Stimulated activated CD4-positive, alpha-beta T cell treated with anti-CD3 and anti-CD28 coated beads, Interleukin-15, amount 100 ng/mL, for 1 hour (primary cell): ENCODE results near the gene PI4KA.
"Not testable (repeated sequence)": the region's sequence is repeated elsewhere in the genome, so short reads cannot be mapped to it uniquely, and the experiment has no call there.

Experiments used
- DNase-seq, 2 donors: peaks; one replicate each; pipeline ENCODE4 v3.0.0-alpha.2; 2020; ENCODE audit warnings: low read depth in 1 of 2, low spot score in 1 of 2

Gene PI4KA

DNA sequence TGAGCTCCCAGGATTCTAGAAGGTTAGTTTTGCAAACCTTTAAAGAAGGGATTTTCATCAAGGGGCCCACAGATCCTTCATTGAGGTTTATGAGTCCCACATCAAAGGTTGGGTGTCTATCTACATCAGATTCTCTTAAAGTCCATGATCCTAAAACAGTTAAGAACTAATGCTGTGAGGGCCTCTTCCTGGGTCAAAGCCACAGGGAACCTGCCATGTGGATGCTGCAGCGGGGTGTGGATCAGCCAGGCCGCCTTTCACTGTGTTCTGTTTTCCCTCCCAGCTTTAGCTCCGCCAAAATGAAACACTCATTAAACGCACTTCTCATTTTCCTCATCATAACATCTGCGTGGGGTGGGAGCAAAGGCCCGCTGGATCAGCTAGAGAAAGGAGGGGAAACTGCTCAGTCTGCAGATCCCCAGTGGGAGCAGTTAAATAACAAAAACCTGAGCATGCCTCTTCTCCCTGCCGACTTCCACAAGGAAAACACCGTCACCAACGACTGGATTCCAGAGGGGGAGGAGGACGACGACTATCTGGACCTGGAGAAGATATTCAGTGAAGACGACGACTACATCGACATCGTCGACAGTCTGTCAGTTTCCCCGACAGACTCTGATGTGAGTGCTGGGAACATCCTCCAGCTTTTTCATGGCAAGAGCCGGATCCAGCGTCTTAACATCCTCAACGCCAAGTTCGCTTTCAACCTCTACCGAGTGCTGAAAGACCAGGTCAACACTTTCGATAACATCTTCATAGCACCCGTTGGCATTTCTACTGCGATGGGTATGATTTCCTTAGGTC is 79.4 kb downstream of the PI4KA start:
- DNase-seq = no peak

DNA sequence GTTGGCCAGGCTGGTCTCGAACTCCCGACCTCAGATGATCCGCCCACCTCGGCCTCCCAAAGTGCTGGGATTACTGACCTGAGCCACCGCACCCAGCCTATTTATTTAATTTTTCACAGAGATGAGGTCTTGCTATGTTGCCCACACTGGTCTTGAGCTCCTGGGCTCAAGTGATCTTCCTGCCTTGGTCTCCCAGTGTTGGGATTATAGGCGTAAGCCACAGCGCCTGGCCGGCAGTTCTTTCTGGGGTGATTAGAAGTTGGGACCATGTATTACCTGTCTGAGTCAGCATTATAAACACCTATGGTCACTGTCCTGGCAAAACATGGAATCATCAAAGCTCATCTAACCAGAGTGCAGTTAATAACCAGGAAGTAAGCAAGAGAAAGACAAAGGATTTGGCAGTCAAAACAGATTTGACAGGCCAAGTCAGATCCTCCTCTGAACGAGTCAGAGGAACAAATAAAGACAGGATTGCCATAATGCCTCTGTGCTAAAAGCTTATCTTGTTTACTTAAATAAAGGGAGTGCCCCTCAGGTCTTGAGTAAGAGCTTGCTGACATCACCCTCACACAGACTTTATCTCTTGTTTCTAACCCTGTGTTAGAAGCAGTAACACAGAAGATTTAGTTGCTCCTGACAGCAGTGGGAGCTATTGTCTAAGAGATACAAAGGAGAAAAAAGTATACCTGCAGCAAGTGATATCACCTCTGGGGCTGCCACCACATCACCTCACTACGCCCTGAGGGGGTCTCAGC is 81.0 kb downstream of the PI4KA start:
- no peak for DNase-seq

DNA sequence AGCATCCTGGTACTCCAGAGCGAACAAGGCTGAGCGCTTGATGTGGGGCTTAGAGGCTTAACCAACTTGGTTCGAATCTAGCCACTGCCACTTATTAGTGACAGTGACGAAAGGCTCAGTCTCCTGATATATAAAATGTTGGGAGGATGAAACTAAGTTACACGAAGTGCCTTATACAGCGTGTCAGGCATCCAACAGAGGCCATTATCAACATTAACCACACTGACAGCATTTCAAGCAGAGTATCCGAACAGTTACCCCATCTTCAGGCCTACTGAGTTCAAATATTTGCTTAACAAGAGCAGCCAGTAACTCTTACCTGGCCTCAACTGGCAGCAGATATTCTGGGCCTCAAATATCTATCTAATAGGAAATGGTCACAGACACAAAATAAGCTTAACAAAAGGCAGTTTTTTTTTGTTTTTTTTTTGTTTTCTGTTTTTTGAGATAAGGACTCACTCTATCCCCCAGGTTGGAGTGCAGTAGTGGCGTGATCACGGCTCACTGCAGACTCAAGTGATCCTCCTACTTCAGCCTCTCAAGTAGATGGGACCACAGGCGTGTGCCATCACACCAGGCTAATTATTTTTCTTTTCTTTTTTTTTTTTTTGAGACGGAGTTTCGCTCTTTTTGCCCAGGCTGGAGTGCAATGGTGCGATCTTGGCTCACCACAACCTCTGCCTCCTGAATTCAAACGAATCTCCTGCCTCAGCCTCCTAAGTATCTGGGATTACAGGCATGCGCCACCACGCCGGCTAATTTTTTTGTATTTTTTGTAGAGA is 81.8 kb downstream of the PI4KA start:
- DNase-seq = no peak

- no peak for DNase-seq
Measured at GRCh38 chr22:20775342-20775895, 83.2 kb downstream of the PI4KA start.

GRCh38 chr22:20774882-20775281 is 83.7 kb downstream of the PI4KA start:
- no peak for DNase-seq

- no peak for DNase-seq
Measured at GRCh38 chr22:20773793-20774212, 84.8 kb downstream of the PI4KA start, which contains the start of gene SERPIND1. Gene SERPIND1, plus strand, starts transcription at chr22:20774113. Its CDS starts 5,200 bp downstream, at chr22:20779313.

DNA sequence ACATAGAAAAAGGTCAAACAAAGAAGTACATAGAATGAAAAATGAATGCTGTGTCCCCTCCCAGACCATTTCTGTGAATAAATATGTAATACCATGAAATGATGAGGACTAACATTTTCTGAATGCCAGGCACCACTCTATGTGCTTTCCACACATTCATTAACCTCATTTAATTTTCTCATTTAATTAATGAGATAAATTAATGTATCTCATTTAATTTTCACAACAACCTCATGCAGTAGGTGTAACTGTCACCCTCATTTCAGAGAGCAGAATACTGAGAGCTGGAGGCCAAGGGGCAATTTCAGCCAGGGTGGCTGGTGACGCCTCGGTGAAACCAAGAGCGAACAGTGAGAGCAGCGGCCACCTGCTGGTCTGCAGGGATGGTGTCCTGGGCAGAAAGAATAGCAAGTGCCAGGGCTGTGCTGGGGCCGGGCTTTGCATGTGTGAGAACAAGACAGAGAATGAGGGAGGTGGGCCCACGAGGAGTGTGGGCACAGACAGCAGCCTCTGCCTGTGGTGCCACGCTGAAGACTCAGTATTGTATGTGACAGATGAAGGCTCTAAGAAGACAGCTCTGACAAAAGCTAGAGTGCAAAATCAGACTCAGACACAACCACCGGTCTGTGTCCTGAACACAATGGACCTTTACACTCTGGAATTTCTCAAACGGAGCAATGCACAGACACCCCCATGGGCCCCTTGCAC is 86.5 kb downstream of the PI4KA start:
- no peak for DNase-seq

- DNase-seq = not testable (repeated sequence)
Measured at GRCh38 chr22:20769496-20769826, 89.2 kb downstream of the PI4KA start.

DNA sequence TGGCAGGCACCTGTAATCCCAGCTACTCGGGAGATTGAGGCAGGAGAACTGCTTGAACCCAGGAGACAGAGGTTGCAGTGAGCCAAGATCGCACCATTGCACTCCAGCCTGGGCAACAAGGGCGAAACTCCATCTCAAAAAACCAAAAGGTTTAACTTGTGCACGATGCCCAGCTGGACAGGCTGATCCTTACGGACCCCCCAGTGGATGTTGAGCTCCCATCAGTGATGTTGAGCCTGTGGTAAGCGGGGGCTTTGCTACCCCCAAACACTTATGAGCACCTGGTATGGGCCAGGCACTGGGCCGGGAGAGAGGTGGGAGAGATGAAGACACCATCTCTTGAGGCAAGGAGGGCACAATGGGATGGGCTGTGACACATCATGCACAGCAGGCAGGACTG is 92.1 kb downstream of the PI4KA start:
- no peak for DNase-seq

- no peak for DNase-seq
Measured at GRCh38 chr22:20765938-20766337, 92.7 kb downstream of the PI4KA start.

GRCh38 chr22:20764729-20765128 is 93.9 kb downstream of the PI4KA start:
- DNase-seq = no peak

DNA sequence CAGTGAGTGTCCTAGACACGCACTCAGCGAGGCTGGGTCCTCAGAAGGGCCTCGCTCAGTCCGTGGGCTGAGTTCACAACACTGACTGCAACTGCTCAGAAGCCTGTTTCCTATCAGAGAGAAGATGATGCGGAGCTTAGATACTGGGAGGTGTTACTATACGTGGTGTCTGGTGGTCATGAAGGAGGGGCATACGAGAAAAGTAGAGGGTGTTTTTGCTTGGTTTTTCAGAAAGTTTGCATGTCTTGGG is 94.2 kb downstream of the PI4KA start:
- DNase-seq = no peak

DNA sequence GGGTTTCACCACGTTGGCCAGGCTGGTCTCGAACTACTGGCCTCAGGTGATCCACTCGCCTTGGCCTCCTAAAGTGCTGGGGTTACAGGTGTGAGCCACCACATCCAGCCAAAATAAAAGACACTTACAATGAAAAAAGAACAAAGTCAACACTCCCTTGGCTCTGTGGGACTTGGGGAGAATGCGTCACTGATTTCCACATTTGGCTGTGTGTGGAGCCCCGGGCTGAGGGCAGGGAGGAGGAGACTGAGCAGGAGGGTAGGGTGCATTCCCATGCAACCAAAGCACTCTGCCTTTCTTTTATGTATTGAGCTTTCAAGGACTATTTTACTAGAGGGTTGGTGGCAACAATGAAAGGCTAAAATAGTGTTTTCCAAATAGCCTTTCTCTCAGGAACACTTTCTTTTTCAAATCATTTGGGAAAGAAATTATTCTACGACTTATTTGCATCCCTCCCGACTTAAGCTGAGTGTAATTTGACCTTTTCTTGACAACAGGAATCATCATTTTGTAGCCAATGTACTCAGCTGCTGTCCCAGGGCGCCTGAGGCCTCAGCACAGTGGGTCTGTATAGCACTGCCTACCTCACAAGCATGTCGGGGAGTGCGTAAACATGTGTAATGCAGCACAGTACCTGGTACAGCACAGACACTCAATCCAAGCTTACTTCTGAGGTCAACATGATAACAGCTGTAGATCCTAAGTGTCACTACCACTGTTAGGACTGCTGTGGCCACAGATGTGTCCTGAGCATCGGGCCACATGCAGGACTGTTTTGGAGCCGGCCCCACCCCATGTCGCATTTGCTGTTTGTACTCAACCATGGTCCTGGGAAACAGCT is 94.8 kb downstream of the PI4KA start:
- no peak for DNase-seq

GRCh38 chr22:20762233-20762796 is 96.3 kb downstream of the PI4KA start:
- no peak for DNase-seq

- no peak for DNase-seq
Measured at GRCh38 chr22:20761536-20761935, 97.1 kb downstream of the PI4KA start.

GRCh38 chr22:20760084-20760483 is 98.5 kb downstream of the PI4KA start:
- no peak for DNase-seq

DNA sequence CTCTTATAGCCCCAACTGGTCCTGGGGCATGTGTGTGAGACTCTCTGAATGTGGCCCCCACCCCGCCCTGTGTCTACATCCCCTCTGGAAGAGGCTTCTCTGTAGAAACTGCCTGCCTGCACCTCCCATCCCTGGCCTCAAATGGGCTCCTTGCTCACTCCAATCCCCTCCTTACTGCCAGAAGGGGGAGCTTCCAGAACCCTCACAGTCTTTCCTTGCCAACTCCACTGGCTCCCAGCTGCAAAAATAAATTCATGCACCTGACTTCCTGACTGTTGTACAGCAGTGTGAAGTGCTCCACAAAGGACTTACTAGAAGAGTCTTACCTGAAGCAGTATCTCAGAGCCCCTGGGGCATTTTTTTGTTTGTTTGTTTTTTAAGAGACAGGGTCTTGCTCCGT is 99.9 kb downstream of the PI4KA start:
- DNase-seq = no peak

DNA sequence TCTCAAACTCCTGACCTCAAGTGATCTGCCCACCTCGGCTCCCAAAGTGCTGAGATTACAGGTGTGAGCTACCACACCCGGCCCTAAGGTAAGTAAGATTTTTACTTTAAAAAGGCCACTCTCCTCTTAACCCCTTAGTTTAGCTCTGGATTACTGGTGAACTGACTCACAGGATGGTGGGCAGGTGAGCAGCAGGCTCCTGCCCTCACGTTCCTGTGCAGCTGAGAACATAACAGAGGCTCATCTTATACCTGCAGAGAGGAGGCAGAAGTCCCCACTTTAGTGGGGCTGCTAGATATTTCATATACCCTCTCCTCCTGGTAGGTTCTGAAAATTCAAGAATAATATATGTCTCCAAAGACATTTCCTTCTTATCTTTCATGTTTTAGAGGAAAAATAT is 101.8 kb downstream of the PI4KA start:
- DNase-seq = no peak

DNA sequence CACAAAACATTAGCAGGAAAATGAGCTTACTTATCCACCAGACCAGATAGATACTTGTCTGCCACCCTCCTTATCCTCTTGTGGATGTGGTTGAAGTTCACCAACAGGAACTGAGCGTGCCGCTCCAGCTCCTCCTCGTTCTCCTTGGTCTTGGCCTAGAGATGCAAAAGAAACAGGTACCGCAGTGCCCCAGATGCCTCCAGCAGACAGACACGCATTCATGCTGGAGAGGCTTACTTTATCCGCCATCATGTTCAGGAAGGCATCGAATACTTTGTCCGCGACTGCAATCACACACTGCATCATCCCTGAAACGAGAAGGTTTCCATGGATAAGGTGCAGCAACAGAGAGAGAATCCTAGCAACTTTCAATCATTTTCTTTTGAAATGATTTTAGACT is 105.7 kb downstream of the PI4KA start:
- no peak for DNase-seq
